K562 (cell line): ENCODE data around the gene SH3TC2. TPM values are rescaled to one million over a fixed set of nuclear protein-coding genes. Genes with fewer than 3 reads are reported as not detected.

Experiments used
- CBFB ChIP-seq: sonication (generic); formaldehyde crosslinking; IDR thresholded peaks from 2 replicates; pipeline ENCODE4 v1.4.0; 2020; ENCODE audit warnings: mild to moderate bottlenecking, missing genetic modification reagents
- CBX1 ChIP-seq: sonication (generic); IDR thresholded peaks from 2 replicates; pipeline ENCODE4 v1.6.1; 2016; ENCODE audit warnings: antibody characterized with exemption, low read depth, mild to moderate bottlenecking
- CREB1 ChIP-seq, 2 experiments: sonication (generic) in 1 of 2; formaldehyde crosslinking in 1 of 2; IDR thresholded peaks; 2 replicates each; pipeline versions ENCODE4 v1.6.1 to v1.8.0; 2012 to 2022; ENCODE audit warnings: inconsistent platforms in 1 of 2, mild to moderate bottlenecking in 1 of 2, missing genetic modification reagents in 1 of 2, moderate library complexity in 1 of 2
- FOSL1 ChIP-seq: fragments of 200-800 bp; sonication (Bioruptor generic); conservative IDR thresholded peaks from 2 replicates; pipeline ENCODE4 v1.6.1; 2016; ENCODE audit warnings: missing genetic modification characterization, missing compliant biosample characterization
- HDAC3 ChIP-seq: fragments of 450-650 bp; IDR thresholded peaks from 2 replicates; pipeline ENCODE4 v1.6.1; 2018; ENCODE audit warnings: borderline replicate concordance, mild to moderate bottlenecking, moderate library complexity; ENCODE audit not compliant: partially characterized antibody
- HES1 ChIP-seq: fragments of 450-650 bp; IDR thresholded peaks from 2 replicates; pipeline ENCODE4 v1.6.1; 2016; ENCODE audit warnings: low read depth, mild to moderate bottlenecking, moderate library complexity
- HIVEP1 ChIP-seq: fragments of 250-450 bp; sonication (Bioruptor Pico); IDR thresholded peaks from 2 replicates; pipeline ENCODE4 v1.4.0; 2020; ENCODE audit warnings: mild to moderate bottlenecking
- KLF13 ChIP-seq: fragments of 450-650 bp; IDR thresholded peaks from 2 replicates; pipeline ENCODE4 v1.6.1; 2016; ENCODE audit warnings: missing genetic modification characterization, low read depth, mild to moderate bottlenecking, missing compliant biosample characterization, moderate library complexity, borderline replicate concordance
- MYBL2 ChIP-seq, 2 experiments: fragments of 450-650 bp in 1 of 2; sonication (generic) in 1 of 2; formaldehyde crosslinking in 1 of 2; IDR thresholded peaks; 2 replicates each; pipeline versions ENCODE4 v1.6.1 to v1.8.1; 2017 to 2022; ENCODE audit warnings: borderline replicate concordance in 1 of 2, inconsistent platforms in 1 of 2, low read depth in 1 of 2, mild to moderate bottlenecking in 1 of 2, missing genetic modification reagents in 1 of 2, moderate library complexity in 1 of 2
- NCOA6 ChIP-seq: fragments of 450-650 bp; IDR thresholded peaks from 2 replicates; pipeline ENCODE4 v1.6.1; 2017; ENCODE audit warnings: mild to moderate bottlenecking
- POU5F1 ChIP-seq: fragments of 150-350 bp; IDR thresholded peaks from 2 replicates; pipeline ENCODE4 v1.6.1; 2014; ENCODE audit warnings: borderline replicate concordance, low read length, low read depth, mild to moderate bottlenecking; ENCODE audit not compliant: partially characterized antibody
- RBM34 ChIP-seq: fragments of 200-400 bp; formaldehyde crosslinking; IDR thresholded peaks from 2 replicates; pipeline ENCODE4 v1.6.1; 2018; ENCODE audit warnings: low read length, borderline replicate concordance; ENCODE audit not compliant: insufficient read depth
- REST ChIP-seq, 2 experiments: fragments of 450-650 bp; formaldehyde crosslinking in 1 of 2; IDR thresholded peaks; 2 replicates each; pipeline versions ENCODE4 v1.4.0 to v1.6.1; 2014 to 2020; ENCODE audit warnings: mild to moderate bottlenecking in 2 of 2, borderline replicate concordance in 1 of 2, low read depth in 1 of 2
- SLC30A9 ChIP-seq: fragments of 250-450 bp; sonication (Bioruptor Pico); IDR thresholded peaks from 2 replicates; pipeline ENCODE4 v1.8.0; 2022; ENCODE audit warnings: mild to moderate bottlenecking, moderate library complexity
- SRSF1 ChIP-seq: fragments of 200-400 bp; formaldehyde crosslinking; IDR thresholded peaks from 2 replicates; pipeline ENCODE4 v1.6.1; 2017; ENCODE audit warnings: mild to moderate bottlenecking, low read depth, low read length, moderate library complexity
- TGIF2 ChIP-seq: sonication (generic); formaldehyde crosslinking; IDR thresholded peaks from 2 replicates; pipeline ENCODE4 v1.8.1; 2022; ENCODE audit warnings: mild to moderate bottlenecking, missing genetic modification reagents, moderate library complexity
- U2AF2 ChIP-seq: fragments of 200-400 bp; formaldehyde crosslinking; optimal IDR thresholded peaks from 2 replicates; pipeline ENCODE3; 2017; ENCODE audit warnings: low read depth, mild to moderate bottlenecking, low read length
- ZFP1 ChIP-seq: fragments of 450-650 bp; formaldehyde crosslinking; IDR thresholded peaks from 2 replicates; pipeline ENCODE4 v1.4.0; 2020; ENCODE audit warnings: mild to moderate bottlenecking, mixed read lengths
- ZNF311 ChIP-seq: fragments of 250-450 bp; sonication (Bioruptor Pico); IDR thresholded peaks from 2 replicates; pipeline ENCODE4 v1.4.0; 2020; ENCODE audit warnings: mild to moderate bottlenecking, moderate library complexity
- polyA plus RNA-seq, 8 experiments: library from polyadenylated mRNA; depleted of rRNA in 4 of 8; stranded (reverse) in 5 of 8; unstranded in 3 of 8; fragments of >200 nt; fragmentation: Nextera tagmentation in 2 of 8; fragmentation: Illumina TruSeq in 1 of 8; extraction: Ambion mirVana in 2 of 8; extraction: Trizol in 1 of 8; gene quantifications; 2 replicates each; pipeline versions ENCODE4 v1.2.1 to v1.2.3, GENCODE V29; 2011 to 2014; ENCODE audit warnings: inconsistent platforms in 1 of 8, missing spikeins in 1 of 8
- total RNA-seq, 7 experiments: library from RNA; depleted of rRNA in 6 of 7; stranded (reverse); fragments of >200 nt in 6 of 7; fragmentation: Illumina TruSeq in 2 of 7; extraction: Trizol in 2 of 7; gene quantifications; 2 replicates each; pipeline versions ENCODE4 v1.2.1 to v1.2.3, GENCODE V29; 2011 to 2021; ENCODE audit warnings: low replicate concordance in 1 of 7

The SH3TC2 gene
- total and polyA plus RNA-seq, 9 of the 15 experiments (the other 6 are each of a cell fraction or from before 2014, with no cell fraction given) = 0.03 to 0.80 (median 0.55) TPM; not detected in 1

- TF ChIP-seq REST (IDR thresholded peaks at IDR 0.05; ENCODE audit: borderline replicate concordance) (no peak), REST (CRISPR knock-in tag; IDR thresholded peaks at IDR 0.05; ENCODE audit: low read depth) (no peak), U2AF2 (no peak), HES1 (no peak), CBFB (CRISPR knock-in tag) (no peak), FOSL1 (tag) (peak; percentile 93), SLC30A9 (CRISPR knock-in tag) (no peak), NCOA6 (no peak), RBM34 (no peak), CBX1 (no peak), HIVEP1 (CRISPR knock-in tag) (no peak), ZNF311 (CRISPR knock-in tag) (no peak), POU5F1 (no peak), ZFP1 (CRISPR knock-in tag) (no peak), TGIF2 (CRISPR knock-in tag) (no peak), SRSF1 (no peak), MYBL2 (IDR thresholded peaks at IDR 0.05; ENCODE audit: low read depth) (no peak), MYBL2 (CRISPR knock-in tag; IDR thresholded peaks at IDR 0.05; ENCODE audit: borderline replicate concordance) (no peak), HDAC3 (no peak), KLF13 (tag) (no peak), CREB1 (IDR thresholded peaks at IDR 0.05) (no peak), CREB1 (CRISPR knock-in tag; IDR thresholded peaks at IDR 0.05) (no peak)
These were observed 16.5 kb downstream of the SH3TC2 start (continued) for GRCh38 chr5:149046196-149046829.
